Posterior vena cava (tissue), 2 donors: ENCODE data around the gene LNPEP. TPM values are rescaled to one million over a fixed set of nuclear protein-coding genes. Genes with fewer than 3 reads are reported as not detected.
A peak's percentile ranks its signal among the peaks of the same experiment; 100 is the strongest.
"Not testable (repeated sequence)": the region's sequence is repeated elsewhere in the genome, so short reads cannot be mapped to it uniquely, and the experiment has no call there.

Source experiments
- DNase-seq: peaks from one replicate; pipeline ENCODE4 v3.0.0-alpha.2; 2020; ENCODE audit warnings: low spot score
- intact Hi-C, 2 donors: fragments of 100-400 bp; cut with DNase I; formaldehyde crosslinking; loops; one replicate each; pipeline versions ENCODE4 v1.14.1 to v1.14.2; 2022 to 2023
- total RNA-seq, 2 donors: library from RNA; stranded (reverse); fragmentation: NEBNext Ultra II Directional; extraction: Animal tissue kit (Norgen Biotek cat#: 25700); gene quantifications; one replicate each; pipeline ENCODE4 v1.2.1, GENCODE V29; 2021
- donor health status: DM: yes; HTN: yes; CAD: no.
- donor health status: DM: yes; HTN: yes; CAD: no.

Gene LNPEP
- total RNA-seq, 2 donors from 2014 or later, result 50.9 to 52.4 TPM

- intact Hi-C loops, result loop anchor here in 1 of 2 donors (10.0 kb wide), 1 partner anchor 51 kb away; the partner anchor contains the start of gene ERAP2
- no peak for DNase-seq
These were observed 9.6 kb upstream of the LNPEP start for GRCh38 chr5:96926276-96926675.

- intact Hi-C loops, result loop anchor here in 1 of 2 donors (10.0 kb wide), 1 partner anchor 52 kb away; the partner anchor contains the start of gene ERAP2
- no peak for DNase-seq
These were observed 8.9 kb upstream of the LNPEP start for GRCh38 chr5:96927008-96927407.

- DNase-seq, result no peak
- intact Hi-C loops, result loop anchor here in 1 of 2 donors (10.0 kb wide), 1 partner anchor 54 kb away; the partner anchor contains the start of gene ERAP2
These were observed 6.8 kb upstream of the LNPEP start for GRCh38 chr5:96928931-96929708.

GRCh38 chr5:96930058-96930457, 5.8 kb upstream of the LNPEP start:
- intact Hi-C loops, result no loop called here
- DNase-seq, result no peak

- intact Hi-C loops, result no loop called here
- DNase-seq, result no peak
These were observed 5.3 kb upstream of the LNPEP start for GRCh38 chr5:96930589-96930988.

- intact Hi-C loops, DNase-seq: not testable (repeated sequence)
These were observed 4.8 kb upstream of the LNPEP start for GRCh38 chr5:96931037-96931436.

- DNase-seq, result no peak
- intact Hi-C loops, result no loop called here
These were observed 4.3 kb upstream of the LNPEP start for GRCh38 chr5:96931605-96932004.

- no peak for DNase-seq
- intact Hi-C loops, result no loop called here
These were observed 3.9 kb upstream of the LNPEP start for GRCh38 chr5:96932026-96932425.

- DNase-seq, result no peak
- intact Hi-C loops, result no loop called here
These were observed 1.8 kb upstream of the LNPEP start for GRCh38 chr5:96933764-96934707.

GRCh38 chr5:96934708-96935558, 947 bp upstream of the LNPEP start:
- peak; percentile 96 for DNase-seq

GRCh38 chr5:96936431-96937320, 796 bp downstream of the LNPEP start:
- intact Hi-C loops, result no loop called here
- no peak for DNase-seq

More at GRCh38 chr5:96934708-96935558, 947 bp upstream of the LNPEP start:
- intact Hi-C loops, result no loop called here

GRCh38 chr5:96940586-96940985, 4.7 kb downstream of the LNPEP start:
- intact Hi-C loops, result no loop called here
- no peak for DNase-seq

- no peak for DNase-seq
- intact Hi-C loops, result no loop called here
These were observed 5.3 kb downstream of the LNPEP start for GRCh38 chr5:96941140-96941539.

- intact Hi-C loops, result no loop called here
- DNase-seq, result no peak
These were observed 6.2 kb downstream of the LNPEP start for GRCh38 chr5:96942078-96942477.

- DNase-seq, result no peak
- intact Hi-C loops, result no loop called here
These were observed 7.0 kb downstream of the LNPEP start for GRCh38 chr5:96942911-96943310.

GRCh38 chr5:96943799-96944198, 7.9 kb downstream of the LNPEP start:
- no peak for DNase-seq
- intact Hi-C loops, result no loop called here

- intact Hi-C loops, result no loop called here
- DNase-seq, result no peak
These were observed 9.4 kb downstream of the LNPEP start for GRCh38 chr5:96945144-96945897.

- intact Hi-C loops, result no loop called here
- DNase-seq, result no peak
These were observed 10.5 kb downstream of the LNPEP start for GRCh38 chr5:96946381-96946780.
